ENCODE measurements around the gene LAS1L.

- TF ChIP-seq POLR2AphosphoS5 (IDR thresholded peaks at IDR 0.05; ENCODE audit: low read depth, low read length) (no peak), POLR2A (IDR thresholded peaks at IDR 0.05; ENCODE audit: low read depth, low read length) (no peak)
These were observed 71.0 kb downstream of the LAS1L start for GRCh38 chrX:65463550-65463949.
